Lung (tissue), 12 donors: ENCODE measurements around the gene COPS2. TPM values are rescaled to one million over a fixed set of nuclear protein-coding genes. Genes with fewer than 3 reads are reported as not detected.

Experiments used
- ATAC-seq: fragments of 200-7000 bp; cut with Tn5 transposase; one replicate; pipeline ENCODE4 v1.9.1; 2020; ENCODE audit warnings: moderate number of reproducible peaks; ENCODE audit not compliant: insufficient read depth, low FRiP score
- DNase-seq, 3 donors: peaks; one replicate each; pipeline ENCODE4 v3.0.0-alpha.2; 2013 to 2017
- H3K27ac ChIP-seq, 2 donors: one replicate each; pipeline ENCODE4 v1.5.1; 2013; ENCODE audit warnings: mild to moderate bottlenecking in 2 of 2, moderate library complexity in 2 of 2, control low read depth in 1 of 2, inconsistent platforms in 1 of 2, low read depth in 1 of 2, low read length in 1 of 2
- H3K27me3 ChIP-seq, 3 donors: one replicate each; pipeline ENCODE4 v1.5.1; 2013; ENCODE audit warnings: low read length in 2 of 3; ENCODE audit not compliant: control insufficient read depth in 3 of 3, insufficient read depth in 3 of 3
- H3K36me3 ChIP-seq, 4 donors: one replicate each; pipeline ENCODE4 v1.5.1; 2013; ENCODE audit warnings: low read length in 4 of 4, mild to moderate bottlenecking in 1 of 4, moderate library complexity in 1 of 4; ENCODE audit not compliant: control insufficient read depth in 4 of 4, insufficient read depth in 4 of 4
- H3K4me1 ChIP-seq, 5 donors: one replicate each; pipeline ENCODE4 v1.5.1; 2013; ENCODE audit warnings: low read length in 5 of 5, mild to moderate bottlenecking in 2 of 5, moderate library complexity in 1 of 5; ENCODE audit not compliant: control insufficient read depth in 5 of 5, insufficient read depth in 5 of 5
- H3K4me3 ChIP-seq: one replicate; pipeline ENCODE4 v1.5.1; 2013; ENCODE audit warnings: mild to moderate bottlenecking, control low read depth, moderate library complexity
- H3K9ac ChIP-seq, 2 donors: one replicate each; pipeline ENCODE4 v1.5.1; 2013; ENCODE audit warnings: low read length in 2 of 2, control low read depth in 1 of 2; ENCODE audit not compliant: insufficient read depth in 1 of 2
- H3K9me3 ChIP-seq, 4 donors: one replicate each; pipeline ENCODE4 v1.5.1; 2013; ENCODE audit warnings: low read length in 3 of 4, mild to moderate bottlenecking in 1 of 4, moderate library complexity in 1 of 4; ENCODE audit not compliant: control insufficient read depth in 4 of 4, insufficient read depth in 3 of 4
- WGBS, 2 donors: extraction: QIAGEN DNeasy Blood & Tissue Kit; methylation state at CpG; one replicate each; pipeline ENCODE4 v1.1.7; 2013; 5-methylcytosine and 5-hydroxymethylcytosine counted together
- polyA plus RNA-seq, 2 donors: library from polyadenylated mRNA; stranded (reverse); fragments of 200-250 nt; gene quantifications; one replicate each; pipeline ENCODE4 v1.2.1, GENCODE V29; 2013
- total RNA-seq, 2 donors: library from RNA; depleted of rRNA in 1 of 2; stranded (reverse); fragments of >200 nt in 1 of 2; gene quantifications; one replicate each; pipeline ENCODE4 v1.2.1, GENCODE V29; 2014 to 2021
- TF ChIP-seq, protein P1 (sequence below): IDR thresholded peaks from 2 replicates; pipeline ENCODE4 v1.5.1; 2012; ENCODE audit warnings: mild to moderate bottlenecking; ENCODE audit errors: control extremely low read depth, extremely low read depth
- donor health status: control.
- donor health status: control.
- donor health status: Bipolar disorder and iron deficiency.
- donor health status: healthy.
- donor health status: DM: yes; HTN: yes; CAD: no.

The COPS2 gene
- total and polyA plus RNA-seq, 4 donors = 36.7 to 117 (median 43.0) TPM

DNA sequence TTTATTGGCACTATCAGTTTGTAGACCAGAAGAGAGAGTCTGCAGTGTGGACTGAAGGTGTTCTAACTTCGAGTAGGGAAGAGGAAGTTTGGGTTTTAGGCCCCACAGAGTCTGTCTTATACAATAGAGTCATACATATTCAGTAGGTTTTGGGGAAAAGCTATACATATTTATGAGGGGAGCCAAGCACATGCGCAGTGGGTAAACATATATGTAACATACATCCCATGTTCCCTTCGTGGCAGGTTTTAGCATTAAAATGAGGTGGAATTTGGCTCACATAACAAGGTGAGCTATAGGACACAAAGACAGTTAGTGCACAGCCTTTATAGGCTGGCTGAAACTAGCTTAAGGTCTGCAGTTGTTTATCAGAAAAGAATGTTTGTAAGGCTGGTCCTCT is 19.5 kb upstream of the COPS2 start:
- no peak overlapping the region for H3K9ac ChIP-seq
- no peak overlapping the region for H3K27ac ChIP-seq
- H3K36me3 ChIP-seq = peaks cover 0 to 5% (median 0%) of the 10 kb centered on the region in 4 donors
- DNase-seq (no peak), ATAC-seq (no peak)
- peaks cover 0 to 7% (median 2%) of the 10 kb centered on the region in 5 donors for H3K4me1 ChIP-seq
- no peaks in the 10 kb centered on the region for H3K27me3 ChIP-seq
- H3K4me3 ChIP-seq = no peak overlapping the region
- no peaks in the 10 kb centered on the region for H3K9me3 ChIP-seq
- TF ChIP-seq, protein P1, sequence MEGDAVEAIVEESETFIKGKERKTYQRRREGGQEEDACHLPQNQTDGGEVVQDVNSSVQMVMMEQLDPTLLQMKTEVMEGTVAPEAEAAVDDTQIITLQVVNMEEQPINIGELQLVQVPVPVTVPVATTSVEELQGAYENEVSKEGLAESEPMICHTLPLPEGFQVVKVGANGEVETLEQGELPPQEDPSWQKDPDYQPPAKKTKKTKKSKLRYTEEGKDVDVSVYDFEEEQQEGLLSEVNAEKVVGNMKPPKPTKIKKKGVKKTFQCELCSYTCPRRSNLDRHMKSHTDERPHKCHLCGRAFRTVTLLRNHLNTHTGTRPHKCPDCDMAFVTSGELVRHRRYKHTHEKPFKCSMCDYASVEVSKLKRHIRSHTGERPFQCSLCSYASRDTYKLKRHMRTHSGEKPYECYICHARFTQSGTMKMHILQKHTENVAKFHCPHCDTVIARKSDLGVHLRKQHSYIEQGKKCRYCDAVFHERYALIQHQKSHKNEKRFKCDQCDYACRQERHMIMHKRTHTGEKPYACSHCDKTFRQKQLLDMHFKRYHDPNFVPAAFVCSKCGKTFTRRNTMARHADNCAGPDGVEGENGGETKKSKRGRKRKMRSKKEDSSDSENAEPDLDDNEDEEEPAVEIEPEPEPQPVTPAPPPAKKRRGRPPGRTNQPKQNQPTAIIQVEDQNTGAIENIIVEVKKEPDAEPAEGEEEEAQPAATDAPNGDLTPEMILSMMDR = no peak
- 73 to 85% methylated on average over 3 of the region's 3 CpGs for WGBS, 2 donors

GRCh38 chr15:49171790-49172189 is 16.4 kb upstream of the COPS2 start:
- Histone ChIP-seq H3K4me3 (no peak overlapping the region), H3K4me1 (peaks cover 0 to 7% (median 2%) of the 10 kb centered on the region in 5 donors), H3K36me3 (no peaks in the 10 kb centered on the region), H3K9me3 (no peaks in the 10 kb centered on the region), H3K9ac (no peak overlapping the region), H3K27ac (no peak overlapping the region), H3K27me3 (no peaks in the 10 kb centered on the region)
- 97 to 98% methylated on average over 12 of the region's 12 CpGs for WGBS, 2 donors
- no peak for ATAC-seq
- TF ChIP-seq, protein P1 = no peak
- DNase-seq = no peak

DNA sequence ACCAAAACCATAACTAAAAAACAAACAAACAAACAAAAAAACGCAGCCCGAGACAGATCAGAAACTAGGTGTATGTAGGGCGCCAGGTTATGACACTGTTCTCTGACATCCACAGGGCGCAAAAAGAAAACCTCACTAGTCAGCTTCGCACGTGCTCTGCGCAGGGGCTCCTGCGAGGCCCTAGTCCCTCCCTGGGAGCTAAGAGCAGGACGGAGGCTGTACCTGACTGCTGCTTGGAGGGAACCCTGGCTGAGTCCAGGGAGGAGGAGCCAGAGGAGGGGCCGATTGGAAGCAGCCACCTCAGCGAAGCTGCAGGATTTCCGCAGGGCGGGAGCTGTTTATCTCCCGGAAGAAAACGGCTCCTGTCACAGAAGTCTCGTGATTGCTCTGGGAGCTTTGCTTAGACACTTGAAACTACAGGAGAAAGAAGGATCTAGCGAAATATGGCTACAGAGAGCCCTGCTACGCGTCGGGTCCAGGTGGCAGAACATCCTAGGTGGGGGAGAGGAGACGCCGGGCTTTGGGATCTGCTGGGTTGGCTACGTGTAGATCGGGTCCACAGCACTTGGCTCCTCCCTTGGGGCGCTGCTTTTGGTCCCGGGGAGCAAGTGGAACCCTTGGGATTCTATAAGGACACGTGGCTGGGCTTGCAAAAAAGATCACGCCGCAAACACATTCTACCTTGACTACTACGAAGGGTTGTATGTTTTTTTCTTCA is 14.6 kb upstream of the COPS2 start, which contains the start of gene GALK2:
Gene GALK2 (plus strand): TSS at position 368 of the 718 bp plus-strand sequence. CDS start 76 bp downstream, at position 444.
- peak; percentile 80 to 93 (median 84) for DNase-seq
- H3K27ac ChIP-seq = peak within 1 kb of the TSS; percentile 91 to 93
- peak within 1 kb of the TSS; percentile 62 for H3K4me3 ChIP-seq
- H3K9ac ChIP-seq = peak within 1 kb of the TSS; percentile 83 to 88
- TF ChIP-seq, protein P1 = no peak
- H3K27me3 ChIP-seq = no peaks in the 10 kb centered on the region
- peaks cover 0 to 7% (median 2%) of the 10 kb centered on the region in 5 donors for H3K4me1 ChIP-seq
- 6 to 9% methylated on average over 30 of the region's 30 CpGs for WGBS, 2 donors
- ATAC-seq = peak; percentile 99
- H3K9me3 ChIP-seq = no peaks in the 10 kb centered on the region
- no peaks in the 10 kb centered on the region for H3K36me3 ChIP-seq
